HG03097 (cell line): Measurements from ENCODE around the gene RAN.
"Not testable (repeated sequence)": the region's sequence is repeated elsewhere in the genome, so short reads cannot be mapped to it uniquely, and the experiment has no call there.

Experiments used
- ATAC-seq: cut with Tn5 transposase; IDR thresholded peaks from one replicate; pipeline ENCODE4 v1.9.1; 2021; ENCODE audit not compliant: unreplicated experiment, low FRiP score

The RAN gene

GRCh38 chr12:130871286-130872178 is at the start of gene RAN:
Gene RAN, plus strand, starts transcription at chr12:130872066. Its CDS starts 528 bp downstream, at chr12:130872594.
- peak; percentile 72 for ATAC-seq

GRCh38 chr12:130825771-130826150 is 46.1 kb upstream of the RAN start:
- ATAC-seq: no peak

DNA sequence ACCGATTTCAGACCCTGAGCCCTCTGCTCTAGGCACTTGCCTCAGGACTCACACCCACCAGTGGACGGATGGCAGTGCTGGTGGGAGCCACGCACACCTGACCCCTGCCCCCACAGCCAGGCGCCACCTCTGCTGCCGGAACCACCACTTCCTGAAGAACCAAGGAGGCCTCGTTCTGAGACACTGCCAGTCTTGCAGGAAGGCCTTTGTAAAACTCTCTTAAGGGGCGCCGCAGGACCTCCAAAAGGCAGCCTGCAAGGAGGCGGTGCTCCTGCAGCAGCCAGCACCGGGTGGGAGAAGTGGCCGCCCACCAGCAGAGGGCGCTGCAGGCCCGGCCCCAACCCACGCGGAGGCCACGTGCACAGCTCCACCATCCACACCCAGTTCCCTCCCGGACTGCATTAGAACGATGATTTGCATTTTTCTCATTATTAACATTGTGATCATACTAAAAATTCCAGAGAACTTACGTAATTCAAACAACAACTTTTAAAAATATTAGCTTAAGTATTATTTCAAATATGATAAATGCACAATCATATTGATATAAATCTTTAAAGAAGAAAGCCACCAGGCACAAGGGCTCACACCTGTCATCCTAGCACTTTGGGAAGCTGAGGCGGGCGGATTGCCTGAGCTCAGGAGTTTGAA is 45.6 kb upstream of the RAN start:
- ATAC-seq: no peak

- no peak for ATAC-seq
Measured at GRCh38 chr12:130827432-130827831, 44.4 kb upstream of the RAN start.

DNA sequence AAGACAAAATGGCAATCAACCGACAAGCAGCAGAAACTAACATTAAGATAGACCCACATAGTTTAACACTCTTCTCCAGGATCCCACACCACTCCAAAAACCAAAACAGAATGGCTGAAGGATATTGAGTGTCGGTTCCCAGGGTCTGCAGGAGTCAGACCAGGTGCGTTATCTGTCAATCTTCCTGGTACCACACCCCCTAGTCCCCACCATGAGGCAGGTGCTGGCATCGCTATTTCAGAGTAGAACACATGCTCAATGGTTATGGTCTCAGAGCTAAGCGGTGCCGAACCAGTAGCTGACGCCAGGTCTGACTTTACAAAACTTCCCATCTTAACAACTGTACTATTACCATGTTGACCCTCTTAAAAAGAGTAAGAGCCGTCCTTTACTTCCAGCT is 43.0 kb upstream of the RAN start:
- no peak for ATAC-seq

DNA sequence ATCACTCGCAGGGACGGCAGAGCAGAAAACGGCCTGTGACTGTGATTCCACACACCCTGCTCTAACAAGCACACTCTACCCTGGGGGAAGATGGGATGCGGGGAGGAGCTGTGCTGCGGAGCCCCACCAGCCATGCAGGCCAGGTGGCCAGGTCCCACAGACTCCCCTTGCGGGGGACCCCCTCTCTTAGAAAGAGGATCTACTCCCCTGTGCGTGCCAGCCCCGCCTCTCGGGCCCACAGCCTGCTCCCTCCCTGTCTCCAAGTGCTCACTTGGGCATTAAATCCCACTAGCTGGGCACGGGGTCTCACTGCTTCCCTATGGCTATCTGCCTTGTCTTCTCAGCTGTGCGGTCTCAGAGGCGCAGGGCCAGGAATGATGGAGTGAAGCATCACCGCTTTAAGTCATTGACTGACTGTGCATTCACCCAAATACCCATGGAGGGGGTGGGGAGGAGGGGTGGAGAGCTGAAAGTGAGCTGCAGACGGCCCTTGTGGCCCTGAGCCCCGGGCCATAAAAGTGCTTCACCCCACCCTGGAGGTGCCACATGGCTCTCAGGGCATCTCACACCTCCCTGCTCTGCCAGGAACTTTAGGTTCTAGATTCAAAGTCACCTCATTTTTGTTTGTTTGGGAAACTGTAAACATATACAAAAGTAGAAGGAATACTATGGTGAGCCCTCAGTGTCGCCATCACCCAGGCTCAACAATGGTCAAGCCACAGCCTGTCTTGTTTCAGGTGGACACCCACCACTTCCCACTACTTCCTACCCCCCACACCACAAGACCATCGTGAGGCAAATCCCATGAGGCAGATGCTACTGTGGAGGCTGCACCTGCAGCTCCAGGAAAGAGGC is 42.2 kb upstream of the RAN start:
- no peak for ATAC-seq

DNA sequence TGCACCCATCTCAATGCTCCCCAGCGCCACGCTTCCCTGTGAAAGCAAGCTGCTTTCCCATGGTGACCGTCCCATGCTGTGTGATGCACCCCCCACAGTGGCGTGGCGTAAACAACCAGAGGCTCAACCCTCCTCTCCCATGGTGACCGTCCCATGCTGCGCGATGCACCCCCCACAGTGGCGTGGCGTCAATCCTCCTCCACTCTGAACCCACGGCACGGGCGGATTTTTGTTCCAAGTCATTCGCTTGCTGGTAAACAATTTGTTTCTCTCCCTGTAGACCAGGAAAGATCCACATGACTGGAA is 41.7 kb upstream of the RAN start:
- ATAC-seq: no peak

DNA sequence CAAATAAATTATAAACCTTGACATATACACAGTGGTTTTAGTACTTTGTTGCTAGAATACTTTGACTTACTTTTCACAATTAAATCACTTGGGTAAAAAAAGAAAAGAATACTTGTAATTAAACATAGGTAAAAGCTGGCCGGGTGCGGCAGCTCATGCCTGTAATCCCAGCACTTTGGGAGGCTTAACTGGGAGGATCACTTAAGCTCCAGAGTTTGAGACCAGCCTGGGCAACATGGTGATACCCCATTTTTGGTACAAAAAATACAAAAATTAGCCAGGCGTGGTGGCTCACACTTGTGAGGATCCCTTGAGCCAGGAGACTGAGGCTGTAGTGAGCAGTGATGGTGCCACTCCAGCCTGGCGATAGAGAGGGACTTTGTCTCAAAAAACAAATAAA is 40.6 kb upstream of the RAN start:
- no peak for ATAC-seq

- no peak for ATAC-seq
Measured at GRCh38 chr12:130831876-130832405, 39.9 kb upstream of the RAN start.

- ATAC-seq: no peak
Measured at GRCh38 chr12:130832561-130833209, 39.2 kb upstream of the RAN start.

DNA sequence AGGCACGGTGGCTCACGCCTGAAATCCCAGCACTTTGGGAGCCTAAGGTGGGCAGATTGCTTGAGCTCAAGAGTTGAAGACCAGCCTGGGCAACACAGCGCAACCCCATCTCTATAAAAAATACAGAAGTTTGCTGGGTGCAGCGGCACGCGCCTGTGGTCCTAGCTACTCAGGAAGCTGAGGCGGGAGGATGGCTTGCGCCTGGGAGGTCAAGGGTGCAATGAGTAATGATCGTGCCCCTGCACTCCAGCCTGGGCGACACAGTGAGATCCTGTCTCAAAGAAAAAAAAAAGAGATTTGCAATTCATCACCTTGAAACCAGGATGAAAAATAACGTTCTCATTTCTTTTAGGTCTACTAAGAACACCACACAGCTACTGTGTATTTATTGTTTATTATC is 36.9 kb upstream of the RAN start:
- ATAC-seq: no peak

GRCh38 chr12:130835436-130835835 is 36.4 kb upstream of the RAN start:
- ATAC-seq: no peak

DNA sequence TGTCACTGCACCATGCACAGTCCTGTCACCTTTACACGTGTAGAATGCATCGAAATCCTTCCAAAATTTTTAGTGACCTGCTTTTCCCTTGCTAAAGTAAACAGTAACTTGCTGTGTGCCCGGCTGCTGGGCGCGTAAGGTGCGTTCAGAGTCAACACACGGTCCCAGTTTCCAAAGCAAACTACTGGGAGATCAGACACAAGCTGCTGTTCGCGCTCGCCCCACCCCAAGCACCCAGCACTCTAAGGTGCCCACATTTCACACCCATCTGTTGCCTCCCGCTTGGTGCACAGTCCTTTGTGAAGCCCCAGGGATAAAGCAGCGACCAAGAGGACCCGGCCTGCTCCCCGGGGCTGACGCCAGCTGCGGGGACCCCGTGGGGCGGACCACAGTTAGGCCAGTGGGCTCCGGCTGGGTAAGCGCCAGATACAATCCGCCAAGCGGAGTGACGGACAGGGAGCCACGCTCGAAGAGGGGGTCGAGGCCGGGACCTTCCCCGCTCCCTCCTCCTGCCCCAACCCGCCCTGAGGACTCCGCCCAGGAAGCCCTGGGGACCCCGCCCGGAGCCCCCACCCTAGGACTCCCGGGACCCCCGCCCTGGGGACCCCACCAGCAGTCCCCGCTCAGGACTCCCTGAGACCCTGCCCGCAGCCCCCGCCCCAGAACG is 33.4 kb upstream of the RAN start:
- no peak for ATAC-seq

DNA sequence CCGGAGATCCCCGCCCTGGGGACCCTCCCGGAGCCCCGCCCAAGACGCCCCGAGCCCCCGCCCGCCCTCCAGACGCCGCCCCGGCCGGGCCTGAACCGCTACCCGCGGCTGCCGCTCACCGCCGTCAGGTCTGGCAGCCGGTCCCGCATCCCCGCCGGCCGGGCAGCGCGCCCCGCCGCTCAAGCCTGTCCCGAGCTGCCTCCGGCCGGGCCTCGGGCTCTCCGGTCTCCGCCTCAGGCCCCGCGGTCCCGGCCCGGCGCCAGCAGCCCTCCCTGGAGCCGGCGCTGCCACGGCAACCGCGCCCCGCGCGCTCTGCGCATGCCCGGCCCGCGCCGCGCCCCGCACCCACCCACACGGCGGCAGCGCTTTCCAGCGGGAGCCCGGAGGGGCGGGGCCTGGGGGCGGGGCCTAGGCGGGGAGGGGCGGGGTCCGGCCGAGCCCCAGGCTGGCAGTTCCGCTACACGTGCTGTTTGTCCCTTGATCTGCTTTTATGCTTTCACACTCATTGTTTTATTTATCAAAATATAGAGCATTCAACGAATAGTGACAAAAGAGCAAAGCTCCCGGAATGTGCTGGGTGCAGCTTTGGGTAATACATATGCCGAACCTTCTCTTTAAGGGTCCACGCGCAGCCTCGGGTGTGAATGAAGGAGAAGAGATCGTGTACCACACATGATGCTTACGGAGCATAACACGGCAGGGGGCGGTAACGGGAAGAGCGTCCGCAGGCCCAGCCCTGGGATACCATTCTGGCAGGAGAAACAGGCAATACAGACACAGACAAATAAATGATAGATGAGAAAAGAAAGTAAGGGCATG is 32.7 kb upstream of the RAN start, which contains the start of gene STX2:
Gene STX2 (minus strand): TSS at position 300 of the 819 bp plus-strand sequence. CDS start 151 bp downstream, at position 149.
- ATAC-seq: peak; percentile 79

DNA sequence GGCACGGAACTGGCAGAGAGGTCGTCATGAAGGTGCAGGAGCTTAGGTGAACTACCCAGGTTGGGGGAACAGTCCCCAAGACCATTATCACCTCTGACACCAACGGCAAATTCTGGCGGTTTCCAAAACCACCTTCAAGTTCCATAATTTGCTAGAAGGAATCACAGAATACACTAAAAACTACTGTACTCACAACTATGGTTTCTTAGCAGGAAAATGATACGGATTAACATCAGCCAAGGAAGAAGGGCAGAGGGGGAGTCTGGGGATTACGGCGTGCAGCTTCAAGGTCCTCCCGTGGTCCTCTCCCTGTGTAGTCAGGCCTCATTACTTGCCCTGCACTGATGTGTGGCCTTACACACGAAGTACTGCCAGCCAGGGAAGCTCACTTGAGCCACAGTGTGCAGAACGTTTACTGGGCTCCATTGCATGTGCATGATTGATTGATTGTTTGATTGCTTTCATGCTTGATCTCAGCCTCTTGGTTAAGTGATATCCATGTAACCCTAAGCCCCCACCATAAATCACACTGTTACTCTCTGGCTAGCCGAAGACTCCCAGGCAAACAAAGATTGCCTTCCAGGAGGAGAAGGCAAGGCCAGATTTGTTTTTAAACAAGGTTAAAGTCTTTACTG is 32.0 kb upstream of the RAN start:
- no peak for ATAC-seq

DNA sequence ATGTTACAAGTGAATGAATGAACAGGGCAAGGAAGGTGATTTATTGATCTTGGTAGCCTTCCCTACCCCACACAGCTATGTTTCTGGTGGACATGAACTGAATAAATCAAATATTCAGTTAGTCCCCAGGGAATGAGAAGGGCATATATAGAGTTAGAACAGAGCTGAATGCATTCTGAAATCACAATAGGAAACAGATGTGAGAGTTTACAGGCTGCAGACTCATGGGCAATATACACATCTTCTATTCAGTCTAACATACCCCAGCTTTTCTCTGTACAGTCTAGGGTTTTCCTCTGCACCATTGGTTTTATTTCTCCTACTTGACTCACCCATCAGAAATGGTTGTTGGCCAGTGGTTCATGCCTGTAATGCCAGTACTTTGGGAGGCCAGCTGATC is 25.5 kb upstream of the RAN start:
- no peak for ATAC-seq

DNA sequence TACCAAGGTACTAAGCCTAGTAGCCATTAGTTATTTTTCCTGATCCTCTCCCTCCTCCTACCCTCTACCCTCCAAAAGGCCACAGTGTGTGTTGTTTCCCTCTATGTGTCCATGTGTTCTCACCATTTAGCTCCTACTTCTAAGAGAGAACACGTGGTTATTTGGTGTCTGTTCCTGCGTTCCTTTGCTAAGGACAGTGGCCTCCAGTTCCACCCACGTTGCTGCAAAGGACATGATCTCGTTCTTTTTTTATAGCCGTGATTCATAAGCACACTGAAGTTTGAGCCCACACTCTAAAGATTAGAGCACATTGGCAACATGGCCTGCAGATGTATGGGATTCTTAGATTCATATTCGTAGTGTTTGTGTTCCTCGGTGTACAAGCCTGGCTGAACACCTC is 24.8 kb upstream of the RAN start:
- no peak for ATAC-seq

GRCh38 chr12:130848105-130848504 is 23.8 kb upstream of the RAN start:
- ATAC-seq: not testable (repeated sequence)
